Measurements from ENCODE around the gene KIAA1143. TPM values are rescaled to one million over a fixed set of nuclear protein-coding genes. Genes with fewer than 3 reads are reported as not detected.
A peak's percentile ranks its signal among the peaks of the same experiment; 100 is the strongest.

Gene KIAA1143
- total and polyA plus RNA-seq, 2 of the 13 experiments (the other 11 are each of a cell fraction or from before 2014, with no cell fraction given): 9.9 to 27.2 TPM

DNA sequence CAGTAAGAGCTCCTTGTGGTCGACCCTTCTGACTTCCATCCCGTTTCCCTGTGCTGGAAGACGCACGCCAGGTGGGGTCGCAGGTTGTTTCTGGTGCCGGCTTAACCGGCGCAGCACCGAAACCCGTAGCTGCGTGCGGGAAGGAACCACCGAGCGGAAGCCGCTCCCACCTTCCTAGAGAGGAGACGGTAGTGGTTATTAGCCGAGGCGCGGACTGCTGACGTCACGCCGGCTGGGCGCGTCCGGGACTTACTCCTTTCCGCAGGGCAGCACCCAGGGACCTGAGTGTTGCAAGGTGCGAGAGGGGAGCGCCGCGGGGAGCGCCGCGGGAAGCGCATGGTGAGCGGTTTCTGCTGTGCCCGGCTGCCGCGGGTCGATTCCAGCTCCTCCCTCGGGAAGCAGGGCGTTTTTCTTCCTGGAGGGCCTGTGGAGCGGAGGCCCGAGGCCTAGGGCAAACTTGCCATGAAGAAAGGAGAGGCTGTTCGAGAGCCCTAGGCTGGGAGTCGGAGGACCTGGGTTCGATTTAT is 32.0 kb downstream of the KIAA1143 start, which contains the start of gene ZNF501 (continued):
- TF ChIP-seq DMAP1 (CRISPR knock-in tag; IDR thresholded peaks at IDR 0.05) (peak; percentile 87; the same call in 1 of the 2 replicates), ZNF761 (CRISPR knock-in tag; conservative IDR thresholded peaks at IDR 0.05) (0 out of 2 replicates have a peak, but pooled peaks have one; percentile 45), NR1H2 (CRISPR knock-in tag; IDR thresholded peaks at IDR 0.05; ENCODE audit: borderline replicate concordance, low read depth) (no peak), MIXL1 (CRISPR knock-in tag; IDR thresholded peaks at IDR 0.05) (peak; percentile 94; the same call in 1 of the 2 replicates), ZNF121 (CRISPR knock-in tag; IDR thresholded peaks at IDR 0.05) (no peak; the same call in 1 of the 2 replicates), ZNF558 (CRISPR knock-in tag; IDR thresholded peaks at IDR 0.05; ENCODE audit: borderline replicate concordance) (no peak), ETV6 (CRISPR knock-in tag; conservative IDR thresholded peaks at IDR 0.05) (peak; percentile 71; the same call in 1 of the 2 replicates), RAD51 (IDR thresholded peaks at IDR 0.05; ENCODE audit: borderline replicate concordance) (no peak), CBX1 (IDR thresholded peaks at IDR 0.05; ENCODE audit: low read depth) (peak; percentile 85), YY1 (IDR thresholded peaks at IDR 0.05; ENCODE audit: insufficient read depth, insufficient replicate concordance, low read depth, low read length) (peak; percentile 78), ZNF564 (CRISPR knock-in tag; IDR thresholded peaks at IDR 0.05) (peak; percentile 90), MTERF4 (CRISPR knock-in tag; IDR thresholded peaks at IDR 0.05) (0 out of 2 replicates have a peak, but pooled peaks have one; percentile 57), MTF2 (CRISPR knock-in tag; IDR thresholded peaks at IDR 0.05; ENCODE audit: borderline replicate concordance) (peak; percentile 49; the same call in 1 of the 2 replicates), RBFOX2 (IDR thresholded peaks at IDR 0.05; ENCODE audit: low read depth, low read length) (peak; percentile 94), NCOA2 (CRISPR knock-in tag; IDR thresholded peaks at IDR 0.05) (peak; percentile 56; the same call in 1 of the 2 replicates), ZNF317 (CRISPR knock-in tag; IDR thresholded peaks at IDR 0.05) (0 out of 2 replicates have a peak, but pooled peaks have one; percentile 53), GATAD2A (CRISPR knock-in tag; IDR thresholded peaks at IDR 0.05) (peak; percentile 58), ZNF136 (CRISPR knock-in tag; IDR thresholded peaks at IDR 0.05; ENCODE audit: low read depth) (no peak), GTF3A (CRISPR knock-in tag; conservative IDR thresholded peaks at IDR 0.05) (no peak), SIX1 (CRISPR knock-in tag; IDR thresholded peaks at IDR 0.05; ENCODE audit: borderline replicate concordance) (no peak), ZNF282 (IDR thresholded peaks at IDR 0.05; ENCODE audit: partially characterized antibody) (no peak), ZNF207 (IDR thresholded peaks at IDR 0.05; ENCODE audit: borderline replicate concordance) (no peak), ZNF337 (CRISPR knock-in tag; IDR thresholded peaks at IDR 0.05; ENCODE audit: borderline replicate concordance, low read depth) (no peak), SAP130 (CRISPR knock-in tag; IDR thresholded peaks at IDR 0.05; ENCODE audit: low read depth) (peak; percentile 98), HOXA7 (CRISPR knock-in tag; IDR thresholded peaks at IDR 0.05) (no peak)
- TF ChIP-seq, protein P1, sequence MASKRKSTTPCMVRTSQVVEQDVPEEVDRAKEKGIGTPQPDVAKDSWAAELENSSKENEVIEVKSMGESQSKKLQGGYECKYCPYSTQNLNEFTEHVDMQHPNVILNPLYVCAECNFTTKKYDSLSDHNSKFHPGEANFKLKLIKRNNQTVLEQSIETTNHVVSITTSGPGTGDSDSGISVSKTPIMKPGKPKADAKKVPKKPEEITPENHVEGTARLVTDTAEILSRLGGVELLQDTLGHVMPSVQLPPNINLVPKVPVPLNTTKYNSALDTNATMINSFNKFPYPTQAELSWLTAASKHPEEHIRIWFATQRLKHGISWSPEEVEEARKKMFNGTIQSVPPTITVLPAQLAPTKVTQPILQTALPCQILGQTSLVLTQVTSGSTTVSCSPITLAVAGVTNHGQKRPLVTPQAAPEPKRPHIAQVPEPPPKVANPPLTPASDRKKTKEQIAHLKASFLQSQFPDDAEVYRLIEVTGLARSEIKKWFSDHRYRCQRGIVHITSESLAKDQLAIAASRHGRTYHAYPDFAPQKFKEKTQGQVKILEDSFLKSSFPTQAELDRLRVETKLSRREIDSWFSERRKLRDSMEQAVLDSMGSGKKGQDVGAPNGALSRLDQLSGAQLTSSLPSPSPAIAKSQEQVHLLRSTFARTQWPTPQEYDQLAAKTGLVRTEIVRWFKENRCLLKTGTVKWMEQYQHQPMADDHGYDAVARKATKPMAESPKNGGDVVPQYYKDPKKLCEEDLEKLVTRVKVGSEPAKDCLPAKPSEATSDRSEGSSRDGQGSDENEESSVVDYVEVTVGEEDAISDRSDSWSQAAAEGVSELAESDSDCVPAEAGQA (IDR thresholded peaks at IDR 0.05; ENCODE audit: low read depth): peak; percentile 91
- TF ChIP-seq, protein P1 (CRISPR knock-in tag; IDR thresholded peaks at IDR 0.05; ENCODE audit: borderline replicate concordance): no peak

Measured in HepG2 (cell line).